HL-60 (cell line): ENCODE measurements around the gene CRNKL1.

Source experiments
- CTCF ChIP-seq: IDR thresholded peaks from one replicate; pipeline ENCODE4 v1.5.1; 2011; ENCODE audit warnings: low read length, control low read depth, inconsistent platforms; ENCODE audit not compliant: insufficient read depth
- GABPA ChIP-seq: IDR thresholded peaks from 2 replicates; pipeline ENCODE4 v1.6.1; 2012; ENCODE audit warnings: low read depth

- peak; percentile 70 for TF ChIP-seq CTCF
- TF ChIP-seq GABPA, result peak; percentile 99
Measured at GRCh38 chr20:20017001-20017843, 35.0 kb downstream of the CRNKL1 start, which contains the start of gene NAA20.
